Keratinocyte (primary cell): Measurements from ENCODE around the gene PSMB7.

Source experiments
- EZH2 ChIP-seq: IDR thresholded peaks from one replicate; pipeline ENCODE4 v1.6.1; 2012; ENCODE audit warnings: inconsistent platforms, mild to moderate bottlenecking, low read length, moderate library complexity
- TF ChIP-seq, protein P1 (sequence below), 3 experiments: IDR thresholded peaks in 1 of 3; conservative IDR thresholded peaks in 1 of 3; optimal IDR thresholded peaks in 1 of 3; 2 replicates in 2 of 3; 3 replicates in 1 of 3; pipeline versions ENCODE3 to v1.5.1; 2011; ENCODE audit warnings: low read length in 3 of 3, mild to moderate bottlenecking in 3 of 3, moderate library complexity in 2 of 3, control low read depth in 1 of 3, inconsistent platforms in 1 of 3; ENCODE audit not compliant: insufficient read depth in 2 of 3; ENCODE audit errors: extremely low read depth in 1 of 3

- TF ChIP-seq, protein P1, sequence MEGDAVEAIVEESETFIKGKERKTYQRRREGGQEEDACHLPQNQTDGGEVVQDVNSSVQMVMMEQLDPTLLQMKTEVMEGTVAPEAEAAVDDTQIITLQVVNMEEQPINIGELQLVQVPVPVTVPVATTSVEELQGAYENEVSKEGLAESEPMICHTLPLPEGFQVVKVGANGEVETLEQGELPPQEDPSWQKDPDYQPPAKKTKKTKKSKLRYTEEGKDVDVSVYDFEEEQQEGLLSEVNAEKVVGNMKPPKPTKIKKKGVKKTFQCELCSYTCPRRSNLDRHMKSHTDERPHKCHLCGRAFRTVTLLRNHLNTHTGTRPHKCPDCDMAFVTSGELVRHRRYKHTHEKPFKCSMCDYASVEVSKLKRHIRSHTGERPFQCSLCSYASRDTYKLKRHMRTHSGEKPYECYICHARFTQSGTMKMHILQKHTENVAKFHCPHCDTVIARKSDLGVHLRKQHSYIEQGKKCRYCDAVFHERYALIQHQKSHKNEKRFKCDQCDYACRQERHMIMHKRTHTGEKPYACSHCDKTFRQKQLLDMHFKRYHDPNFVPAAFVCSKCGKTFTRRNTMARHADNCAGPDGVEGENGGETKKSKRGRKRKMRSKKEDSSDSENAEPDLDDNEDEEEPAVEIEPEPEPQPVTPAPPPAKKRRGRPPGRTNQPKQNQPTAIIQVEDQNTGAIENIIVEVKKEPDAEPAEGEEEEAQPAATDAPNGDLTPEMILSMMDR (optimal IDR thresholded peaks at IDR 0.05 in 1 of 3, IDR thresholded peaks at IDR 0.05 in 1 of 3, conservative IDR thresholded peaks at IDR 0.05 in 1 of 3; ENCODE audit: extremely low read depth in 1 of 3, insufficient read depth in 2 of 3, low read length in 3 of 3): no peak
- no peak for TF ChIP-seq EZH2
These were observed 11.1 kb upstream of the PSMB7 start for GRCh38 chr9:124426361-124426760.
